ENCODE data around the gene FAM25G.

FAM25G gene

GRCh38 chr10:47453141-47454007, 38.1 kb downstream of the FAM25G start:
- no peak overlapping the region for H3K4me3 ChIP-seq (ENCODE audit: low read depth, low read length)
- TF ChIP-seq CTCF (IDR thresholded peaks at IDR 0.05; ENCODE audit: low read depth, low read length): no peak
- DNase-seq (ENCODE audit: low read depth, low spot score): no peak
- in situ Hi-C loops (cut with HindIII; ENCODE audit: low sequenced_read_pairs): no loop called here

- DNase-seq (ENCODE audit: low read depth, low spot score): no peak
- in situ Hi-C loops (cut with HindIII; ENCODE audit: low sequenced_read_pairs): no loop called here
- no peak for TF ChIP-seq CTCF (IDR thresholded peaks at IDR 0.05; ENCODE audit: low read depth, low read length)
- H3K4me3 ChIP-seq (ENCODE audit: low read depth, low read length): no peak overlapping the region
These were observed 38.9 kb downstream of the FAM25G start for GRCh38 chr10:47452495-47453140.

- no peak for DNase-seq (ENCODE audit: low read depth, low spot score)
- H3K4me3 ChIP-seq (ENCODE audit: low read depth, low read length): no peak overlapping the region
- in situ Hi-C loops (cut with HindIII; ENCODE audit: low sequenced_read_pairs): no loop called here
- no peak for TF ChIP-seq CTCF (IDR thresholded peaks at IDR 0.05; ENCODE audit: low read depth, low read length)
These were observed 39.5 kb downstream of the FAM25G start for GRCh38 chr10:47451998-47452494.

GRCh38 chr10:47451273-47451997, 40.1 kb downstream of the FAM25G start:
- no peak for DNase-seq (ENCODE audit: low read depth, low spot score)
- no peak for TF ChIP-seq CTCF (IDR thresholded peaks at IDR 0.05; ENCODE audit: low read depth, low read length)
- no peak overlapping the region for H3K4me3 ChIP-seq (ENCODE audit: low read depth, low read length)
- in situ Hi-C loops (cut with HindIII; ENCODE audit: low sequenced_read_pairs): no loop called here

GRCh38 chr10:47450442-47450841, 41.1 kb downstream of the FAM25G start:
- no peak overlapping the region for H3K4me3 ChIP-seq (ENCODE audit: low read depth, low read length)
- no peak for TF ChIP-seq CTCF (IDR thresholded peaks at IDR 0.05; ENCODE audit: low read depth, low read length)
- DNase-seq (ENCODE audit: low read depth, low spot score): no peak
- in situ Hi-C loops (cut with HindIII; ENCODE audit: low sequenced_read_pairs): no loop called here

GRCh38 chr10:47449979-47450378, 41.5 kb downstream of the FAM25G start:
- TF ChIP-seq CTCF (IDR thresholded peaks at IDR 0.05; ENCODE audit: low read depth, low read length): no peak
- H3K4me3 ChIP-seq (ENCODE audit: low read depth, low read length): no peak overlapping the region
- in situ Hi-C loops (cut with HindIII; ENCODE audit: low sequenced_read_pairs): no loop called here
- DNase-seq (ENCODE audit: low read depth, low spot score): no peak
